ENCODE measurements around the gene ITPR3. TPM values are rescaled to one million over a fixed set of nuclear protein-coding genes. Genes with fewer than 3 reads are reported as not detected.

The ITPR3 gene
- total RNA-seq, 3 donors from 2014 or later (not counting 1 experiment from before 2014, with no cell fraction given), result 45.5 to 66.7 (median 46.0) TPM

DNA sequence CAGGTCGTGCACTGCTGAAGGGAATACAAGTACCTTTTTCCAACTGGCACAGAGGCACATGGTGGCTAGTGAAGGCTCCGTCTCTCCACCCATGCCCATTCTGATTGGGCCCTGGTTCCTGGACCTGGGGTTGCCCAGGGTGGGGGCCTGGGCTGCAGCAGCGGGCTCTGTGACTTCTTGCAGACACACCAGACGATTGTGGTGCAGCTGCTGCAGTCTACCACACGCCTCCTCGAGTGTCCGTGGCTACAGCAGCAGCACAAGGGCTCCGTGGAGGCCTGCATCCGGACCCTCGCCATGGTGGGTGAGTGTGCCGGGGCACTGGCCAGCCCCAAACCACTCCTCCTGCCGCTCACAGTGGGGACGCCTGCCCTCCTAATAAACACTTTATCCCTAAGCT, 61.2 kb downstream of the ITPR3 start:
- Mint-ChIP-seq H3K27me3 (ENCODE audit: low read depth in 2 of 2) (no peaks in the 10 kb centered on the region), H3K4me3 (no peak overlapping the region), H3K4me1 (peaks cover 0 to 5% of the 10 kb centered on the region in 2 donors), H3K9me3 (no peaks in the 10 kb centered on the region), H3K36me3 (no peaks in the 10 kb centered on the region), H3K27ac (no peak overlapping the region)
- intact Hi-C loops (cut with micrococcal nuclease), result no loop called here
- 97% methylated on average over 13 of the region's 13 CpGs for WGBS (ENCODE audit: insufficient coverage)
- peaks cover 73% of the 10 kb centered on the region for H3K36me3 ChIP-seq (ENCODE audit: control insufficient read depth, insufficient read depth, low read length)
- no peak for DNase-seq
- TF ChIP-seq, protein P1, sequence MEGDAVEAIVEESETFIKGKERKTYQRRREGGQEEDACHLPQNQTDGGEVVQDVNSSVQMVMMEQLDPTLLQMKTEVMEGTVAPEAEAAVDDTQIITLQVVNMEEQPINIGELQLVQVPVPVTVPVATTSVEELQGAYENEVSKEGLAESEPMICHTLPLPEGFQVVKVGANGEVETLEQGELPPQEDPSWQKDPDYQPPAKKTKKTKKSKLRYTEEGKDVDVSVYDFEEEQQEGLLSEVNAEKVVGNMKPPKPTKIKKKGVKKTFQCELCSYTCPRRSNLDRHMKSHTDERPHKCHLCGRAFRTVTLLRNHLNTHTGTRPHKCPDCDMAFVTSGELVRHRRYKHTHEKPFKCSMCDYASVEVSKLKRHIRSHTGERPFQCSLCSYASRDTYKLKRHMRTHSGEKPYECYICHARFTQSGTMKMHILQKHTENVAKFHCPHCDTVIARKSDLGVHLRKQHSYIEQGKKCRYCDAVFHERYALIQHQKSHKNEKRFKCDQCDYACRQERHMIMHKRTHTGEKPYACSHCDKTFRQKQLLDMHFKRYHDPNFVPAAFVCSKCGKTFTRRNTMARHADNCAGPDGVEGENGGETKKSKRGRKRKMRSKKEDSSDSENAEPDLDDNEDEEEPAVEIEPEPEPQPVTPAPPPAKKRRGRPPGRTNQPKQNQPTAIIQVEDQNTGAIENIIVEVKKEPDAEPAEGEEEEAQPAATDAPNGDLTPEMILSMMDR (IDR thresholded peaks at IDR 0.05), result no peak
- ATAC-seq, result no peak
- H3K4me1 ChIP-seq (ENCODE audit: control insufficient read depth, insufficient read depth, low read length), result no peaks in the 10 kb centered on the region
- H3K9me3 ChIP-seq (ENCODE audit: control insufficient read depth, insufficient read depth, low read length), result no peaks in the 10 kb centered on the region
- no peak overlapping the region for H3K27ac ChIP-seq (ENCODE audit: low read length)
- H3K27me3 ChIP-seq (ENCODE audit: control insufficient read depth, insufficient read depth, low read length), result no peaks in the 10 kb centered on the region
- no peak overlapping the region for H3K4me3 ChIP-seq (ENCODE audit: low read length)

- no peaks in the 10 kb centered on the region for H3K9me3 Mint-ChIP-seq
- Histone ChIP-seq H3K4me1 (ENCODE audit: control insufficient read depth, insufficient read depth, low read length) (no peaks in the 10 kb centered on the region), H3K27ac (ENCODE audit: low read length) (no peak overlapping the region), H3K4me3 (ENCODE audit: low read length) (no peak overlapping the region), H3K27me3 (ENCODE audit: control insufficient read depth, insufficient read depth, low read length) (no peaks in the 10 kb centered on the region), H3K9me3 (ENCODE audit: control insufficient read depth, insufficient read depth, low read length) (no peaks in the 10 kb centered on the region), H3K36me3 (ENCODE audit: control insufficient read depth, insufficient read depth, low read length) (peaks cover 73% of the 10 kb centered on the region)
- DNase-seq (peak in 1 of 2 donors; percentile 41), ATAC-seq (no peak)
- 75% methylated on average over 15 of the region's 15 CpGs for WGBS (ENCODE audit: insufficient coverage)
- intact Hi-C loops (cut with micrococcal nuclease), result no loop called here
- H3K4me1 Mint-ChIP-seq, result no peaks in the 10 kb centered on the region
- no peak overlapping the region for H3K27ac Mint-ChIP-seq
- no peaks in the 10 kb centered on the region for H3K27me3 Mint-ChIP-seq (ENCODE audit: low read depth in 2 of 2)
- H3K36me3 Mint-ChIP-seq, result no peaks in the 10 kb centered on the region
- TF ChIP-seq, protein P1 (IDR thresholded peaks at IDR 0.05), result no peak
- no peak overlapping the region for H3K4me3 Mint-ChIP-seq
These were observed 62.0 kb downstream of the ITPR3 start for GRCh38 chr6:33683051-33683571.

GRCh38 chr6:33683576-33684427, 62.7 kb downstream of the ITPR3 start:
- Histone ChIP-seq H3K36me3 (ENCODE audit: control insufficient read depth, insufficient read depth, low read length) (peaks cover 74% of the 10 kb centered on the region), H3K27me3 (ENCODE audit: control insufficient read depth, insufficient read depth, low read length) (no peaks in the 10 kb centered on the region), H3K4me1 (ENCODE audit: control insufficient read depth, insufficient read depth, low read length) (no peaks in the 10 kb centered on the region), H3K4me3 (ENCODE audit: low read length) (no peak overlapping the region), H3K9me3 (ENCODE audit: control insufficient read depth, insufficient read depth, low read length) (no peaks in the 10 kb centered on the region), H3K27ac (ENCODE audit: low read length) (no peak overlapping the region)
- TF ChIP-seq, protein P1 (IDR thresholded peaks at IDR 0.05), result no peak
- ATAC-seq (no peak), DNase-seq (peak in 1 of 2 donors; percentile 23)
- Mint-ChIP-seq H3K36me3 (no peaks in the 10 kb centered on the region), H3K4me3 (no peak overlapping the region), H3K27me3 (ENCODE audit: low read depth in 2 of 2) (no peaks in the 10 kb centered on the region), H3K9me3 (no peaks in the 10 kb centered on the region), H3K4me1 (no peaks in the 10 kb centered on the region), H3K27ac (no peak overlapping the region)
- 95% methylated on average over 19 of the region's 19 CpGs for WGBS (ENCODE audit: insufficient coverage)
- intact Hi-C loops (cut with micrococcal nuclease), result no loop called here

Data from natural killer cell (primary cell).